ENCODE results near the gene CARD18. TPM values are rescaled to one million over a fixed set of nuclear protein-coding genes. Genes with fewer than 3 reads are reported as not detected.

Gene CARD18
- total RNA-seq, 3 donors from 2014 or later: not detected

GRCh38 chr11:105153392-105153791, 13.8 kb upstream of the CARD18 start:
- H3K4me1 Mint-ChIP-seq (ENCODE audit: low read depth): no peaks in the 10 kb centered on the region
- no peaks in the 10 kb centered on the region for H3K9me3 Mint-ChIP-seq
- no peak for DNase-seq
- ATAC-seq: no peak
- H3K27me3 Mint-ChIP-seq (ENCODE audit: low read depth): no peaks in the 10 kb centered on the region
- H3K36me3 Mint-ChIP-seq (ENCODE audit: insufficient read depth): no peaks in the 10 kb centered on the region
- H3K4me3 Mint-ChIP-seq: no peak overlapping the region

- ATAC-seq (no peak), DNase-seq (no peak)
- no peaks in the 10 kb centered on the region for H3K36me3 Mint-ChIP-seq (ENCODE audit: insufficient read depth)
- no peaks in the 10 kb centered on the region for H3K4me1 Mint-ChIP-seq (ENCODE audit: low read depth)
- no peak overlapping the region for H3K4me3 Mint-ChIP-seq
- H3K27me3 Mint-ChIP-seq (ENCODE audit: low read depth): no peaks in the 10 kb centered on the region
- H3K9me3 Mint-ChIP-seq: no peaks in the 10 kb centered on the region
Measured at GRCh38 chr11:105152560-105152959, 13.0 kb upstream of the CARD18 start.

GRCh38 chr11:105152021-105152512, 12.5 kb upstream of the CARD18 start:
- H3K27me3 Mint-ChIP-seq (ENCODE audit: low read depth): no peaks in the 10 kb centered on the region
- H3K36me3 Mint-ChIP-seq (ENCODE audit: insufficient read depth): no peaks in the 10 kb centered on the region
- DNase-seq (no peak), ATAC-seq (no peak)
- no peak overlapping the region for H3K4me3 Mint-ChIP-seq
- H3K4me1 Mint-ChIP-seq (ENCODE audit: low read depth): no peaks in the 10 kb centered on the region
- no peaks in the 10 kb centered on the region for H3K9me3 Mint-ChIP-seq

GRCh38 chr11:105149477-105149876, 9.9 kb upstream of the CARD18 start:
- Mint-ChIP-seq H3K27me3 (ENCODE audit: low read depth) (no peaks in the 10 kb centered on the region), H3K4me1 (ENCODE audit: low read depth) (no peaks in the 10 kb centered on the region), H3K9me3 (no peaks in the 10 kb centered on the region), H3K36me3 (ENCODE audit: insufficient read depth) (no peaks in the 10 kb centered on the region), H3K4me3 (no peak overlapping the region)
- ATAC-seq: no peak
- no peak for DNase-seq

- Mint-ChIP-seq H3K4me1 (ENCODE audit: low read depth) (no peaks in the 10 kb centered on the region), H3K27me3 (ENCODE audit: low read depth) (no peaks in the 10 kb centered on the region), H3K4me3 (no peak overlapping the region), H3K9me3 (no peaks in the 10 kb centered on the region), H3K36me3 (ENCODE audit: insufficient read depth) (no peaks in the 10 kb centered on the region)
- ATAC-seq (no peak), DNase-seq (no peak)
Measured at GRCh38 chr11:105148241-105148640, 8.7 kb upstream of the CARD18 start.

GRCh38 chr11:105144887-105145286, 5.3 kb upstream of the CARD18 start:
- H3K4me1 Mint-ChIP-seq (ENCODE audit: low read depth): no peaks in the 10 kb centered on the region
- DNase-seq (no peak), ATAC-seq (no peak)
- H3K27me3 Mint-ChIP-seq (ENCODE audit: low read depth): no peaks in the 10 kb centered on the region
- no peaks in the 10 kb centered on the region for H3K9me3 Mint-ChIP-seq
- H3K36me3 Mint-ChIP-seq (ENCODE audit: insufficient read depth): no peaks in the 10 kb centered on the region
- no peak overlapping the region for H3K4me3 Mint-ChIP-seq

- H3K9me3 Mint-ChIP-seq: no peaks in the 10 kb centered on the region
- H3K36me3 Mint-ChIP-seq (ENCODE audit: insufficient read depth): no peaks in the 10 kb centered on the region
- DNase-seq (no peak), ATAC-seq (no peak)
- no peak overlapping the region for H3K4me3 Mint-ChIP-seq
- no peaks in the 10 kb centered on the region for H3K27me3 Mint-ChIP-seq (ENCODE audit: low read depth)
- no peaks in the 10 kb centered on the region for H3K4me1 Mint-ChIP-seq (ENCODE audit: low read depth)
Measured at GRCh38 chr11:105142167-105142566, 2.6 kb upstream of the CARD18 start.

GRCh38 chr11:105137286-105137685, 2.3 kb downstream of the CARD18 start:
- no peaks in the 10 kb centered on the region for H3K4me1 Mint-ChIP-seq (ENCODE audit: low read depth)
- no peaks in the 10 kb centered on the region for H3K36me3 Mint-ChIP-seq (ENCODE audit: insufficient read depth)
- H3K27me3 Mint-ChIP-seq (ENCODE audit: low read depth): no peaks in the 10 kb centered on the region
- ATAC-seq: no peak
- H3K9me3 Mint-ChIP-seq: peaks cover 4% of the 10 kb centered on the region
- no peak overlapping the region for H3K4me3 Mint-ChIP-seq
- DNase-seq: no peak

GRCh38 chr11:105135883-105136282, 3.7 kb downstream of the CARD18 start:
- peaks cover 4% of the 10 kb centered on the region for H3K9me3 Mint-ChIP-seq
- H3K4me3 Mint-ChIP-seq: no peak overlapping the region
- no peaks in the 10 kb centered on the region for H3K36me3 Mint-ChIP-seq (ENCODE audit: insufficient read depth)
- no peak for ATAC-seq
- no peaks in the 10 kb centered on the region for H3K27me3 Mint-ChIP-seq (ENCODE audit: low read depth)
- H3K4me1 Mint-ChIP-seq (ENCODE audit: low read depth): no peaks in the 10 kb centered on the region
- DNase-seq: no peak

GRCh38 chr11:105132716-105133511, 6.7 kb downstream of the CARD18 start:
- Mint-ChIP-seq H3K36me3 (ENCODE audit: insufficient read depth) (no peaks in the 10 kb centered on the region), H3K9me3 (peaks cover 4% of the 10 kb centered on the region), H3K4me3 (no peak overlapping the region), H3K4me1 (ENCODE audit: low read depth) (no peaks in the 10 kb centered on the region), H3K27me3 (ENCODE audit: low read depth) (no peaks in the 10 kb centered on the region)
- ATAC-seq (no peak), DNase-seq (no peak)

GRCh38 chr11:105130189-105130813, 9.3 kb downstream of the CARD18 start:
- peaks cover 10% of the 10 kb centered on the region for H3K9me3 Mint-ChIP-seq
- DNase-seq (no peak), ATAC-seq (no peak)
- no peaks in the 10 kb centered on the region for H3K4me1 Mint-ChIP-seq (ENCODE audit: low read depth)
- H3K36me3 Mint-ChIP-seq (ENCODE audit: insufficient read depth): no peaks in the 10 kb centered on the region
- H3K27me3 Mint-ChIP-seq (ENCODE audit: low read depth): no peaks in the 10 kb centered on the region
- no peak overlapping the region for H3K4me3 Mint-ChIP-seq

GRCh38 chr11:105124756-105125155, 14.8 kb downstream of the CARD18 start:
- Mint-ChIP-seq H3K27me3 (ENCODE audit: low read depth) (no peaks in the 10 kb centered on the region), H3K4me1 (ENCODE audit: low read depth) (no peaks in the 10 kb centered on the region), H3K9me3 (peaks cover 10% of the 10 kb centered on the region), H3K4me3 (no peak overlapping the region), H3K36me3 (ENCODE audit: insufficient read depth) (no peaks in the 10 kb centered on the region)
- ATAC-seq: no peak
- DNase-seq: no peak

- ATAC-seq: no peak
- no peak for DNase-seq
- Mint-ChIP-seq H3K9me3 (peaks cover 7% of the 10 kb centered on the region), H3K4me1 (ENCODE audit: low read depth) (peaks cover 18% of the 10 kb centered on the region), H3K4me3 (no peak overlapping the region), H3K27me3 (ENCODE audit: low read depth) (peaks cover 6% of the 10 kb centered on the region), H3K36me3 (ENCODE audit: insufficient read depth) (no peaks in the 10 kb centered on the region)
Measured at GRCh38 chr11:105111145-105111944, 28.2 kb downstream of the CARD18 start.

- H3K27me3 Mint-ChIP-seq (ENCODE audit: low read depth): peaks cover 6% of the 10 kb centered on the region
- peaks cover 4% of the 10 kb centered on the region for H3K9me3 Mint-ChIP-seq
- no peak for ATAC-seq
- no peak for DNase-seq
- H3K4me3 Mint-ChIP-seq: no peak overlapping the region
- H3K4me1 Mint-ChIP-seq (ENCODE audit: low read depth): peaks cover 18% of the 10 kb centered on the region
- no peaks in the 10 kb centered on the region for H3K36me3 Mint-ChIP-seq (ENCODE audit: insufficient read depth)
Measured at GRCh38 chr11:105110688-105111030, 28.9 kb downstream of the CARD18 start.

All from activated T-cell treated with anti-CD3 and anti-CD28 coated beads, Interleukin-2, amount 50 U/mL, for 4 hours (primary cell).